NCI-H526 treated with DMSO at 0.1 percent for 48 hours (cell line): ENCODE data around the gene RNF34.
"Not testable (repeated sequence)": the region's sequence is repeated elsewhere in the genome, so short reads cannot be mapped to it uniquely, and the experiment has no call there.

Source experiments
- DNase-seq: peaks from one replicate; lab custom pipeline; 2025; lab: John Stamatoyannopoulos, UW

RNF34 gene, protein sequence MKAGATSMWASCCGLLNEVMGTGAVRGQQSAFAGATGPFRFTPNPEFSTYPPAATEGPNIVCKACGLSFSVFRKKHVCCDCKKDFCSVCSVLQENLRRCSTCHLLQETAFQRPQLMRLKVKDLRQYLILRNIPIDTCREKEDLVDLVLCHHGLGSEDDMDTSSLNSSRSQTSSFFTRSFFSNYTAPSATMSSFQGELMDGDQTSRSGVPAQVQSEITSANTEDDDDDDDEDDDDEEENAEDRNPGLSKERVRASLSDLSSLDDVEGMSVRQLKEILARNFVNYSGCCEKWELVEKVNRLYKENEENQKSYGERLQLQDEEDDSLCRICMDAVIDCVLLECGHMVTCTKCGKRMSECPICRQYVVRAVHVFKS

DNA sequence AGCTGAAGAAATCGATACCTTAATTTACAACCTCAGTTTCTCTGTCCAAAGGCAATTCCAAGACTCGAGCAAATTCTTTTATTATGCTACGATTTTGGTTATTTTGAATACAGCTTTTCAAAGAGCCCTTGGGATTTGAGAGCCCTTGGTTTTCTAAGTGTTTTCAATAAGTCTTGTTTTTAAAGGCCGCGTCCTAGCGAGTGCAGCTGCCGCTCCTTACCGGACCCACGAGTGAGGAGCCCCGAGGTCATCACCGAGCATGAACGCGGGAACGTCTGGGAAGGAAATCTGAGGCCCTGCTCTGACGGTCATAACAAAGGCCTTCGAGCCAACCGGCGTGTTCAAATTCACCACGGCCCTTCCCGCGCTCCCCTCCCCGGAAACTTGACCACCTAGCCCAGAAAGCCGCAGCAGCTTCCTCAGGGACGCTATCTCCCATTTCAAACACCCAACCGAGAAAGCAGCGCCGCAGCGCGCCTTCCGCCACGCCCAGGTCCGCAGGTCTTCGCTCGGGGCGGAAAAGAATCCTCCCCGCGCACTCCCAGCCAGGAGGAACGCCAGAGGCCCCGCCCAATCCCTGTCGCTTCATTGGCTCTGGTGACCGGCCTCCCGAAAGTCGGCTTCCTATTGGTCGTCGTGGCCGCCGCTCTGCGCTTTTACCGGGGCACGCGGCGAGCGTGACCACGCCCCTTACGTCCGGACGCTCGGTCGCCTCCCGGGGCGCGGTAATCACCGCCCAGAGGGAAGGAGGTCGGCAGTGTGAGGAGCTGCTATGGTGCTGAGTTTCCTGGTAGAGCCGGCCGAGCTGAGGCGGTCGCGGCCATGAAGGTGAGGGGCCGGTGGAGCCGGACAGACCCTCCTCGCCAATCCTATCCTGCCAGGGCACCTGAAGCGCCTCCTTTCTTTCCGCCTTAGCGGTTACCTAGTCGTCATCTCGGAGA is at the start of gene RNF34:
Gene RNF34 (plus strand): TSS at position 728 of the 941 bp plus-strand sequence. CDS start 95 bp downstream, at position 823.
- peak; percentile 95 for DNase-seq

DNA sequence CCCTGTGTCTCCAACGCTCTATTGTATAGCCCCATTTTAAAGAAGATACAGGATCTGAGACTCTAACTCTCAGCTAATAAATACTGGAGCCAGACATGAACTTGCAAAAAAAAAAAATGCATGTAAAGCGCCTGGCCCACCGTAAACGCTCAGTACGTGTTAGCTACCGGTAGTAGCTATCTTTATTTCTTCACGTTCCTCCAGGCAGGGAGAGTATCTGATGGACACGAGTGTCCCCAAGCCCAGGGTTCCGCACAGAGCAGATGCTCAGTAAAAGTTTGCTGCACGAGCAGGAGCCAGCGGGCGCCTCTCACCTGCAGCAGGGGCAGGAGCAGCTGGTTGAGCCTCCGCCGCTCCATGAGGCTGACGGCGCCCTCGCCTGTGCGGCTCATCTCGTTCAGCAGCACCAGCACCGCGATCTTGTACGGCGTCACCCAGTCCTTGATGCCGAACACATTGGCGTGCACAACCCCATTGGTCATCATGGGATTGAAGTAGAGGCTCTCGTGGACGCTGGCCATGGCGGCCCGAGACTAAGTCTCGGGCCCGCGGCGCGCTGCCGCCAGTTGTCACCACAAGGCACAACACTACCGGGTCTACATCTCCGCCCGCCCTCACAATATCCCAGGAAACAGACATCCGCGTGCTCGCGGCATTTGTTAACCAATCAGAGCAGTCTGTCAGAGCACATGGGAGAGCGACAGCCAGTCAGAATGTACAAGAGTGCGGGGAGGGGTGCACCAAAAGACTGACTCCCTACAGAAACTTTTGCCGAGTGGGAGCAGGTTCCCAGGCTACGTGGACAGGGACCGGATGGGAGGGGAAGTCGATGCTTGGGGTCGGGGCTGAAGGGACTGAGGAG is 47.9 kb upstream of the RNF34 start, which contains the start of gene ANAPC5:
Gene ANAPC5 (minus strand): TSS at position 592 of the 862 bp plus-strand sequence. CDS start 71 bp downstream, at position 521.
- peak; percentile 99 for DNase-seq

DNA sequence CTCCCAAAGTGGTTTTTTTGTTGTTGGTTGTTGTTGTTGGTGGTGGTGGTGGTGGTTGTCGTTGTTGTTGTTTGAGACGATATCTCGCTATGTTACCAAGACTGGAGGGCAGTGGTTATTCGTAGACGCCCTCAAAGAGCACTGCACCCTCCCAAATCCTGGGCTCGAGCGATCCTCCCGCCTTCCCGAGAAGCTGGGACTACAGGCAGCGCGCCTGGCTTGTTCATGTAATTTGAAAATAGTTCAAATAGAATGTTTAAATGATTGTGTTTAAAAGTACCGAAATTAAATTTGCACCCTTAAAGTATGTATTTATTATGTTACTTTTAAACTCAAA is 47.3 kb upstream of the RNF34 start:
- peak; percentile 79 for DNase-seq

DNA sequence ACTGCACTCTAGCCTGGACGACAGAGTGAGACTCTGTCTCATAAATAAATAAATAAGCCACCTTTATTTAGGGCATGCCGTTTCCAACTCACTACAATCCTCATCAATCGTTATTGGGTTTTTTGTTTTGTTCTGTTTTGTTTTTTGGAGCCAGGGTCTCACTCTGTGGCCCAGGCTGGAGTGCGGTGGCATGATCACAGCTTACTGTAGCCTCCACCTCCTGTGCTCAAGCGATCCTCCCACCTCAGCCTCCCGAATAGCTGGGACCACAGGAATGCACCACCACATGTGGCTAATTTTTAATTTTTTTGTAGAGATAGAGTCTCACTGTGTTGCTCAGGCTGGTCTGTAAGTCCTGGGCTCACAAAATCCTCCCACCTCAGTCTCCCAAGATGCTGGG is 44.1 kb upstream of the RNF34 start:
- DNase-seq, result no peak

DNA sequence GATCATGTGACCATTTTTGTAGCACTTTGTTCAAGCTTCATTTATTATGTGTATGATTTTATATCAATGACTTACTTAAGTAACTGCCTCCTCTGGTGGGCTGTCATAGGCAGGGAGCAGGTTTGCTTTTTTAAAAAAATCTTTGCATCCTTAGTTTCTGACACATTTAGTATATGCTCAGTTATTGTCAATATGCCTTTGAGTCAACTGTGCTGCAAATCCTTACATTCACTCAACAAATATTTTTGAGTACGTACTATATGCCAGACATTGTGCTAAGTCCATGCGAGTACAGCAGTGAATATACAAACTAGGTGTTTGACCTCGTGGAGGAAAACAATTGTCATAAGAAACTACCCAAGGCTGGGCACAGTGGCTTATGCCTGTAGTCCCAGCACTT is 43.3 kb upstream of the RNF34 start:
- no peak for DNase-seq

DNA sequence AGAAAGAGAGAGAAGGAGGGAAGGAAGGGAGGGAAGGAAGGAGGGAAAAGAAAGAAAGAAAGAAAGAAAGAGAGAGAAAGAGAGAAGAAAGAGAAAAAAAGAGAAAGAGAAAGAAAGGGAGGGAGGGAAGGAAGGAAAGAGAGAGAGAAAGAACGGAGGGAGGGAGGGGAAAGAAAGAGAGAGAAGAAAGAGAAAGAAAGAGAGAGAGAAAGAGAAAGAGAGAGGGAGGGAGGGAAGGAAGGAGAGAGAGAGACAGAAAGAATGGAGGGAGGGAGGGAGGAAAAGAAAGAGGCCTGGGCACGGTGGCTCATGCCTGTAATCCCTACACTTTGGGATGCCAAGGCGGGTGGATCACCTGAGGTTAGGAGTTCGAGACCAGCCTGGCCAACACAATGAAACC is 42.6 kb upstream of the RNF34 start:
- DNase-seq, result no peak

DNA sequence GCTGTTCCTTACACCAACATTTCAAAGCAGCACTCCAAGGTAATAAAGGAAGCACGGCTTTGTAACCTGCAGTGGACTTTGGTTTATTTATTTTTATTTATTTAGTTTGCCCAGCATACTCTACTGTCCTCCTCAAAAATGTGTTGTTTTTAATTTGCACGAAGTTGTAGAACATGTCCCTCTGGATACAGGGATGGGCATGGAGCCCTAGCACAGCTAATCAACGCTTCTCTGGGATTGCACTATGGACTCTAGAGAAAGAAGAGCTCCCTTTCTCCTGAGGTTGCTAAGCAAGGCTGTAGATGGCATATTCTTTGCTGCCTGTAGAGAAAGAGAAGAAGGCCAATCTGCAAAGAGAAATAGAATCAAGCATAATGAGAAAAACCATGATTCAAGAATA is 41.8 kb upstream of the RNF34 start:
- no peak for DNase-seq

DNA sequence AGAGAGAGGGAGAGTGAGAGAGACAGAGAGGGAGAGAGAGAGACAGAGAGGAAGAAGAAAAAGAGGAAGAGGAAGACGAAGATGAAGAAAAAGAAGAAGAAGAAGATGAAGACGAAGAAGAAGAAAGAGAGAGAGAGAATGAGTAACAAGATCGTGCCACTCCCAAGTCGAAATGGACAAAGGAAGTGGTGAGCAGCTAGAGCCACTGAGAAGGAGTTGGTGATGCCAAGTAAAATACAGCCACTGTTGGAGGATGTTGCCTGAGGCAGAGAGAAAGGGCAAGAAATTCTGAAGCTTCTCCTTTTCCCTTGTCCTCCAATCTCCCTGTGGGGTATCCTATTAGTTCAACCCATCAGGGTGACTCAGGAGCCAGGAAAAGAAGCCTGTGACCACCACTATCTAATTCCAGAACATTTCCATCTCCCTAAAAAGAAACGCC is 35.2 kb upstream of the RNF34 start:
- DNase-seq, result no peak

DNA sequence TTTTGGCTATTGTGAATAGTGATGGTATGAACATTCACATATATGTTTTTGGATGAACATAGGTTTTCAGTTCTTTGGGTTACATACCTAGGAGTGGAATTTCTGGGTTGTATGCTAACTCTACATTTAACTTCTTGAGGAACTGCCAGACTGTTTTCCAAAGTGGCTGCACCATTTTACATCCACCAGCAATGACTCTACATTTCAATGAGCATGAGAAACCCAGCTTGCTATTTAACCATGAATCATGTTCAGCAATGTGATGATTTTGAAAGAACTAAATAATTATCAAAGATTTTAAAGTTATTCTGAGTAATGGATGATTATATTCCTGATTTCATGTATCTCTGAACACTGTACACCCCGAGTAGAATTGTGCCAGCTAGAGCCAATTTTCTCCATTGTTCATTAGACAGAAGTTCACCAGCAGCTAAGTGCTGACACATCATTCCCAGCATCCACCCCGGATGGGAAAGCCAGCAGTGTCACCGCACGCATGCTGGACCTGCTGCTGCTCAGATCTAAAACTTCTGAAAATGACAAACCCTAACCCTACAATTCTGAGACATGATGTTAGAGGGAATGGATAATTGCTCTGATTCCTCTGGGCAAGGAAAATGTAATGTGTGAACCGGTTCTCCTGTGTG is 34.4 kb upstream of the RNF34 start:
- no peak for DNase-seq

DNA sequence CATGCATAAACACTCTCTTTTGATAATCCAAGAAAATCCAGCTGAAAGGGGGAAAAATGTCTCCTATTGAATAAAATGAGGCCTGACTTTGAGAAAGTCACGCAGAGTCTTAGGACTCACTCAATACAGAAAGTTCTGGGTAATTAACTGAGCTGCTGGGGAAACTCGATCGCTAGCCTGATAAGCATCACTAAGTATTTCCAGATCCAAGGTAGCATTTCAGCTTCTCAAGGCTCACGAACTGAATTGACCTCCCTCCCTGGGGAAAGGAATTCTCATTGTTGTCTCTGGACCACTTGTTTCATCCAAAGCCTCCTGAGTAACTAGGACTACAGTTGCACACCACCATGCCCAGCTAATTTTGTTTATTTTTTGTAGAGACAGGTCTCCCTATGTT is 33.9 kb upstream of the RNF34 start:
- no peak for DNase-seq

DNA sequence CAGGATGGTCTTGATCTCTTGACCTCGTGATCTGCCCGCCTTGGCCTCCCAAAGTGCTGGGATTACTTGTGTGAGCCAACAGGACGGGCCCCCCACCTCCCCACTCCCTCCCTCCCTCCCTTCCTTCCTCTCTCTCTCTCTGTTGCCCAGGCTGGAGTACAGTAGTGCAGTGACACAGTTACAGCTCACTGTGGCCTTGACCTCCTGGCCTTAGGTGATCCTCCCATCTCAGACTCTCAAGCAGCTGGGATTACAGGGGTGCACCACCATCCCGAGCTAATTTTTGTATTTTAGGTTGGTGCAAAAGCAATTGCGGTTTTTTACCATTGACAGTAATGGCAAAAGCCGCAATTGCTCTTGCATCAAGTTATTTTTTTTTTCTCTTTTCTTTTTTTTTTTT is 28.5 kb upstream of the RNF34 start:
- DNase-seq, result no peak

DNA sequence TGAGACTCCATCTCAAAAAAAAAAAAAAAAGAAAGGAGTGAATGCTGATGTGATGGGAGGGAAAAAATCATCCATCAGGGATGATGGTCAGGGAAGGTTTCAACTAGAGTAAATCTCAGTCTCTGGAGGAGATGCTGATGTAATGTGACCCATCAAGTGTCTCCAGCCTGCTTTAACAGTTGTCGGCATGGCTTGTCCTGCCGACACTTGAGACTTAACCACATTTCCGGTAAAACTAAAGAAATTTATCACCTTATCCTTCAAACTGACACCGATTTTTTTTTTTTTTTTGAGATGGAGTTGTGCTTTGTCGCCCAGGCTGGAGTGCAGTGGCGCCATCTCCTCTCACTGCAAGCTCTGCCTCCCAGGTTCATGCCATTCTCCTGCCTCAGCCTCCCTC is 26.2 kb upstream of the RNF34 start:
- no peak for DNase-seq

DNA sequence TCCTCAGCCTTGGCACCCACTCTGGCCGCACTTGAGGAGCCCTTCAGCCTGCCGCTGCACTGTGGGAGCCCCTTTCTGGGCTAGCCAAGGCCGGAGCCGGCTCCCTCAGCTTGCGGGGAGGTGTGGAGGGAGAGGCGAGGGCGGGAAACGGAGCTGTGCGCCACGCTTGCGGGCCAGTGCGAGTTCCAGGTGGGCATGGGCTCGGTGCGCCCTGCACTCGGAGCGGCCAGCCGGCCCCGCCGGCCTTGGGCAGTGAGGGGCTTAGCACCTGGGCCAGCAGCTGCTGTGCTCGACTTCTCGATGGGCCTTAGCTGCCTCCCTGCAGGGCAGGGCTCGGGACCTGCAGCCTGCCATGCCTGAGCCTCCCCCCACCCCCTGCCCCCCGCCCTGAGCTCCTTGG is 25.6 kb upstream of the RNF34 start:
- not testable (repeated sequence) for DNase-seq

DNA sequence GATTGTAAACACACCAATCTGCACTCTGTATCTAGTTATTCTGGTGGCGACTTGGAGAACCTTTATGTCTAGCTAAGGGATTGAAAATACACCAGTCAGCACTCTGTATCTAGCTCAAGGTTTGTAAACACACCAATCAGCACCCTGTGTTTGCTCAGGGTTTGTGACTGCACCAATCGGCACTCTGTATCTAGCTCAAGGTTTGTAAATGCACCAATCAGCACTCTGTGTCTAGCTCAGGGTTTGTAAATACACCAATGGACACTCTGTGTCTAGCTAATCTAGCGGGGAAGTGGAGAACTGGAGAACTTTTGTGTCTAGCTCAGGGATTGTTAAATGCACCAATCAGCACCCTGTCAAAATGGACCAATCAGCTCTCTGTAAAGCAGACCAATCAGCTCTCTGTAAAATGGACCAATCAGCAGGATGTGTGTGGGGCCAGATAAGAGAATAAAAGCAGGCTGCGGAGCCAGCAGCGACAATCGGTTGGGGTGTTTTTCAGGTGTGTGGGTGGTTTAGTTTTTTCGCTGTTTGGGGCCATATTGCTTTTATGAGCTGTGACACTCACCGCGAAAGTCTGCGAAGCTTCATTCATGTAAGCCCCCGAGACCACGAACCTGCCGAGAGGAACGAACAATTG is 24.9 kb upstream of the RNF34 start:
- not testable (repeated sequence) for DNase-seq

DNA sequence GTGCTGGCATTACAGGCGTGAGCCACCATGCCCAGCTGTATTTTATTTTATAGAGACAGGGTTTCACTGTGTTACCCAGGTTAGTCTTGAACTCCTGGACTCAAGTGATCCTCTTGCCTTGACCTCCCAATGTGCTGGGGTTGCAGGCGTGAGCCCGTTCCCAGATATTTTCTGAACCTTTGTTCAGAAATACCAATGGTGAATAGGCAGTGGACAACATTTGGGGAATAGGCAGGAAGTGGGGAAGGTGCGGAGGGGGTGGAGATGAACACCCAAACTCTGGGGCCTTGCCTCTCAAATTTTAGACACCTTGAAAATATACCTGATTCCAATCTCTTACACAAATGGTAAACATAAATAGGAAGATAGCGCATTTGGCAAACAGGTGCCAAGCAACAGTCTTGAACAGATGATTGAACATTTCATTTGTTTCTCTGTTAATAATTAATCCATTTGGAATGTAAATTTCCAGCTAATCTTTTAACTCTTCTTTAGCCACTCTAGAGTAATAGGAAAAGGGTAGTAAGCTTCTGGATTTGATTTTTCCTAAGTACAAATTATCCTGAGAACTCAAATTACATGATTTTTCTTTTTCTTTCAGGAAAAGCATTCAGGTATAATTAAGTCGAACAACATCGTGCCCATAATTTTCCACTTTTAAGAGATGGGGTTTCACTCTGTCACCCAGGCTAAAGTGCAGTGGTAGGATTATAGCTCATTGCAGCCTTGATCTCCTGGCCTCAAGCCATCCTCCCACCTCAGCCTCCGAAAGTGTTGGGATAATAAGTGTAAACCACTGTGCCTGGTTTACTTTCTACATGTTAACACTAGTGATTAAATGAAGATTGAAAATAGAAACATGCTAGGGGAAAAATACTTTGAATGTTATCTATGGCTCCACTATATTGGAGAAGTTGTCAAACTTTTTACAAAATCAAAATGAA is 22.9 kb upstream of the RNF34 start:
- peak; percentile 38 for DNase-seq

DNA sequence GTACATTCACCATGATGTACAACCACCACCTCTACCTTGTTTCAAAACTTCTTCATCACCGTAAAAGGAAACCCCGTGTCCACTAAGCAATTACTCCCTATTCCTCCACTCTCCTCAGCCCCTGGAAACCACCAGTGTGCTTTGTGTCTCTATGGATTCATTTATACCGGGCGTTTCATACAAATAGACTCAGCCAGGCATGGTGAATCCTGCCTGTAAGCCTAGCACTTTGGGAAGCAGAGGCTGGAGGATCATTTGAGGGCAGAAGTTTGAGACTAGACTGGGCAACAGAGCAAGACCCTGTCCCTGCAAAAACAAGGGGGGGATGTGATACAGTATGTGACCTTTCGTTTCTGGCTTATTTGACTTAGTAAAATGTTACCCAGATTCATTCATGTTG is 21.2 kb upstream of the RNF34 start:
- no peak for DNase-seq

DNA sequence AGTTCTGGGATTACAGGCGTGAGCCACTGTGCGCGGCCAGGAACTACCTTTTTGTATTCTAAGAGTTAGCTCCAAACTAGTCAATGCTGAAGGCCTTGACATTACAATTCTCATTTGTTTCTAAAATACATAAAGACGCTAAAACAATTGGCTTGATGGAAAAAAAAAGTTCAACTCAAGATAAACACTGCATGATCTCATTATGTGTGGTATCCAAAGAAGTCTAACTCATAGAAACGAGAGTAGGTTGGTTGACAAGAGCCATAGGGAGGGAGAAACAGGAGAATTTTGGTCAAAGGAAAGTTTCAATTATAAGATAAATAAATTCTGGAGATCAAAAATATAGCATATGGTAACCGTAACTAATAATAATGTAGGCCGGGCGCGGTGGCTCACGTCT is 20.0 kb upstream of the RNF34 start:
- DNase-seq, result no peak

DNA sequence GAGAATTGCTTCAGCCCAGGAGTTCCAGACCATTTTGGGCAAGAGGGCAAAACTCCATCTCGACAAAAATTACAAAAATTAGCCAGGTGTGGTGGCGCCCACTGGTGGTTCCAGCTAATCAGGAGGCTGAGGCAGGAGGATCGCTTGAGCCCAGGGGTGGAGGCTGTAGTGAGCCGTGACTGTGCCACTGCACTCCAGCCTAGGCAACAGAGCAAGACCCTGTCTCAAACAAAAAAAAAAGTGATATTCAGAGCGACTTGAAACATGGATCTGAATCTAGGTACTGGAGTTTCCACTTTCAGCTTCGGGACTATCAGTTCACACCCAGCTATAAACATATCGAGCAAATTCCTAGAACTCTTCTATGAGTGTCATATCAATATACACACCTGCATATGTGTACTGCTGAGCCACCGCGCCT is 16.3 kb upstream of the RNF34 start:
- no peak for DNase-seq

DNA sequence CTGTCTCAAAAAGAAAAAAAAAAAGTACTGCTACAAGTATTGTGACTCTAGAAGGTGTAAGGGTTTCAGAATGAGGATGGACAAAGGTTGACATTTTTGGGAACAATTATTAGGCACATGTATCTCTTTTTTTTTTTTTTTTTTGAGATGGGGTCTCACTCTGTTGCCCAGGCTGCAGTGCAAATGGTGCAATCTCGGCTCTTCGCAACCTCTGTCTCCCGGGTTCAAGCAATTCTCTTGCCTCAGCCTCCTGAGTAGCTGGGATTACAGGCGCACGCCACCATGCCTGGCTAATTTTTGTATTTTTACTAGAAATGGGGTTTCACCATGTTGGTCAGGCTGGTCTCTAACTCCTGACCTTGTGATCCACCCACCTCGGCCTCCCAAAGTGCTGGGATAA is 15.0 kb upstream of the RNF34 start:
- not testable (repeated sequence) for DNase-seq
